Measurements from ENCODE around the gene UNCX.

DNA sequence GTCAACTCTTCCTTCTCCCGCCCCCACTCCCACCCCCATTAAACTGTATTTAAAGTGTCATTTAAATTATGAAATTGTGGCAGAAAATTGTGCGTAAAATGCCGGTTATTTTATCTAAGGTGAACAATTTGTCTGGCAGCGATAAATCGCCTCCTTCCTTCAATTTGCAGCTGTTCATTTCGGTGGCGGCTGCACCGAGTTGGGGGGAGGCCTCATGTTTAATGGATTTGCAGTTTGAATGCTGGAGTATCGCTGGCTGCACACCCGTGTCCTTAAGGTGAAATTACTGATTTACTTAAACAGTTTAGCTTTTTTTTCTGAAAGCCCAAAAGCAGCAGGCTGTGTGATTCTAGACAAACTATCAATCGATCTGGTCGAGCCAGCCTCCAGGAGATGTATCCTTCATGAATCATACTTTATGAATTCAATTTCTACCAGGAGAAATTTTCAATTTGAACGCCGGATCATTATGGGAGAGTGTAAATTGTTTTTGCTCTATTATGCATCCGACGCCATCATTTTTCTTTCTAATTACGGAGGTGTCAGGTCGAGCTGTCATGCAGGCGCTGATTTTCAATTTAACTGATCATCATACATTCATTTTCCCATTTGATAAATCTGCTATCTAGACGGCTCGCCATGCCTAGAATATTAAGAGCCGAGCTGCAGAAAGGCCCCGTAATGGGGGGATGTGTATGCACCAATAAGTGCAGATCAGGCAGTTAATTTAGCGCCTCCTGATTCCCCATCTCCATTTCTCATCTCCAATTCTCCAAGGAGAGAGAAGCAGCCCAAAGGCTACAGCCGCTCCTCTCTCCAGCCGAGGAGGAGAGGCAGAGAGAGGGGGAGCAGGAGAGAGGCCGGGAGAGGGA, 6.5 kb downstream of the UNCX start:
- TF ChIP-seq, protein P1, sequence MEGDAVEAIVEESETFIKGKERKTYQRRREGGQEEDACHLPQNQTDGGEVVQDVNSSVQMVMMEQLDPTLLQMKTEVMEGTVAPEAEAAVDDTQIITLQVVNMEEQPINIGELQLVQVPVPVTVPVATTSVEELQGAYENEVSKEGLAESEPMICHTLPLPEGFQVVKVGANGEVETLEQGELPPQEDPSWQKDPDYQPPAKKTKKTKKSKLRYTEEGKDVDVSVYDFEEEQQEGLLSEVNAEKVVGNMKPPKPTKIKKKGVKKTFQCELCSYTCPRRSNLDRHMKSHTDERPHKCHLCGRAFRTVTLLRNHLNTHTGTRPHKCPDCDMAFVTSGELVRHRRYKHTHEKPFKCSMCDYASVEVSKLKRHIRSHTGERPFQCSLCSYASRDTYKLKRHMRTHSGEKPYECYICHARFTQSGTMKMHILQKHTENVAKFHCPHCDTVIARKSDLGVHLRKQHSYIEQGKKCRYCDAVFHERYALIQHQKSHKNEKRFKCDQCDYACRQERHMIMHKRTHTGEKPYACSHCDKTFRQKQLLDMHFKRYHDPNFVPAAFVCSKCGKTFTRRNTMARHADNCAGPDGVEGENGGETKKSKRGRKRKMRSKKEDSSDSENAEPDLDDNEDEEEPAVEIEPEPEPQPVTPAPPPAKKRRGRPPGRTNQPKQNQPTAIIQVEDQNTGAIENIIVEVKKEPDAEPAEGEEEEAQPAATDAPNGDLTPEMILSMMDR (IDR thresholded peaks at IDR 0.05; ENCODE audit: insufficient read depth, low read length, poor library complexity, severe bottlenecking) = no peak
- no peak for TF ChIP-seq EZH2phosphoT487 (conservative IDR thresholded peaks at IDR 0.05; ENCODE audit: low read length)
